Bronchial epithelial cell (primary cell): ENCODE measurements around the gene VPS45. TPM values are rescaled to one million over a fixed set of nuclear protein-coding genes. Genes with fewer than 3 reads are reported as not detected.
"Not testable (repeated sequence)": the region's sequence is repeated elsewhere in the genome, so short reads cannot be mapped to it uniquely, and the experiment has no call there.

ENCODE experiments used
- DNase-seq: peaks from one replicate; pipeline ENCODE4 v3.0.0-alpha.2; 2010; ENCODE audit warnings: low read depth
- FAIRE-seq: peaks from 2 replicates; lab custom pipeline; 2011; peaks lifted over from hg19 to GRCh38; lab: Jason Lieb, UNC
- H3K27me3 ChIP-seq: 2 replicates; pipeline ENCODE4 v1.5.1; 2011; ENCODE audit warnings: low read length; ENCODE audit not compliant: control insufficient read depth, insufficient read depth
- H3K36me3 ChIP-seq: 2 replicates; pipeline ENCODE4 v1.5.1; 2011; ENCODE audit warnings: low read length; ENCODE audit not compliant: control insufficient read depth, insufficient read depth
- H3K4me3 ChIP-seq: 2 replicates; pipeline ENCODE4 v1.5.1; 2011; ENCODE audit warnings: mild to moderate bottlenecking, low read depth, low read length, control low read depth
- total RNA-seq: library from RNA; depleted of rRNA; stranded (reverse); fragments of >200 nt; gene quantifications from 2 replicates; pipeline ENCODE4 v1.2.1, GENCODE V29; 2014
- TF ChIP-seq, protein P1 (sequence below): IDR thresholded peaks from 2 replicates; pipeline ENCODE4 v1.5.1; 2011; ENCODE audit warnings: mild to moderate bottlenecking, moderate library complexity, low read length, control low read depth, inconsistent platforms; ENCODE audit not compliant: insufficient read depth, severe bottlenecking

Gene VPS45
- total RNA-seq, 1 donor from 2014 or later, result 21.6 TPM

DNA sequence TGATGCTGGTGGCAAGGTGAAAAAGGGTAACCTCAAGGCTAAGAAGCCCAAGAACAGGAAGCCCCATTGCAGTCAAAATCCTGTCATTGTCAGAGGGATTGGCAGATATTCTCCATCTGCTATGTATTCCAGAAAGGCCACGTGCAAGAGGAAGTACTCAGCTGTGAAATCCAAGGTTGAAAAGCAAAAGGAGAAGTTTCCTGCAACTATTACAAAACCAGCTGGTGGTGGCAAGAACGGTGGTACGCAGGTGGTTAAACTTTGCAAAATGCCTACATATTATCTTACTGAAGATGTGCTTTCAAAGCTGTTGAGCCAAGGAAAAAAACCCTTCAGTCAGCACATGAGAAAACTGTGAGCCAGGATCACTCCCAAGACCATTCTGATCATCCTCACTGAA lies 13.7 kb upstream of the VPS45 start:
- no peaks in the 10 kb centered on the region for H3K36me3 ChIP-seq
- H3K27me3 ChIP-seq, result no peaks in the 10 kb centered on the region
- DNase-seq (no peak), FAIRE-seq (no peak)
- no peak overlapping the region for H3K4me3 ChIP-seq
- TF ChIP-seq, protein P1, sequence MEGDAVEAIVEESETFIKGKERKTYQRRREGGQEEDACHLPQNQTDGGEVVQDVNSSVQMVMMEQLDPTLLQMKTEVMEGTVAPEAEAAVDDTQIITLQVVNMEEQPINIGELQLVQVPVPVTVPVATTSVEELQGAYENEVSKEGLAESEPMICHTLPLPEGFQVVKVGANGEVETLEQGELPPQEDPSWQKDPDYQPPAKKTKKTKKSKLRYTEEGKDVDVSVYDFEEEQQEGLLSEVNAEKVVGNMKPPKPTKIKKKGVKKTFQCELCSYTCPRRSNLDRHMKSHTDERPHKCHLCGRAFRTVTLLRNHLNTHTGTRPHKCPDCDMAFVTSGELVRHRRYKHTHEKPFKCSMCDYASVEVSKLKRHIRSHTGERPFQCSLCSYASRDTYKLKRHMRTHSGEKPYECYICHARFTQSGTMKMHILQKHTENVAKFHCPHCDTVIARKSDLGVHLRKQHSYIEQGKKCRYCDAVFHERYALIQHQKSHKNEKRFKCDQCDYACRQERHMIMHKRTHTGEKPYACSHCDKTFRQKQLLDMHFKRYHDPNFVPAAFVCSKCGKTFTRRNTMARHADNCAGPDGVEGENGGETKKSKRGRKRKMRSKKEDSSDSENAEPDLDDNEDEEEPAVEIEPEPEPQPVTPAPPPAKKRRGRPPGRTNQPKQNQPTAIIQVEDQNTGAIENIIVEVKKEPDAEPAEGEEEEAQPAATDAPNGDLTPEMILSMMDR, result no peak

DNA sequence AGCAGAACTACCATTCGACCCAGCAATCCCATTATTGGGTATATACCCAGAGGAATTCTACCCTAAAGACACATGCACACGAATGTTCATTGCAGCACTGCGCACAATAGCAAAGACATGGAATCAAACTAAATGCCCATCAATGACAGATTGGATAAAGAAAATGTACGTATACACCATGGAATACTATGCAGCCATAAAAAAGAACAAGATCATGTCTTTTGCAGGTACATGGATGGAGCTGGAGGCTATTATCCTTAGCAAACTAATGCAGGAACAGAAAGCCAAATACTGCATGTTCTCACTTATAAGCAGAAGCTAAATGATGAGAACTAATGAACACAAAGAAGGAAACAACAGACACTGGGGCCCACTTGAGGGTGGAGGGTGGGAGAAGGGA lies 12.1 kb upstream of the VPS45 start:
- H3K36me3 ChIP-seq, H3K4me3 ChIP-seq, FAIRE-seq, H3K27me3 ChIP-seq, DNase-seq: not testable (repeated sequence)

DNA sequence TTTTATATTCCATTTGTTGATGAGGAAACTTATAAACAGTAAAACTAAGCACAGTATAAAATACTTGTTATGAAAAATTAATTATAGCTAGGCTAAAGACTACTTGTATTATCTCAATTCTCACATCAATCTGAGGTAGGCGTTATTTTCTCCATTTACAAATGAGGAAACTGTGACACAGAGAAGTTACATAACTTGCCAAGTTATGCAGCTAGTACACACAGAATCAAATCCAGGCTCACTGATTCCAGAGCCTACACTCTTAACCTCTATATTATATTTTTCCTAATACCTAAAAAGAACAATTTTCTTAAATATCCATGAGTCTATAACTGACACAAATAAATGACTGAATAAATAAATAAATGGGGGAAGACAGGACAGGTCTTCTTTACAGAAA lies 11.2 kb upstream of the VPS45 start:
- DNase-seq, result no peak
- Histone ChIP-seq H3K36me3 (no peaks in the 10 kb centered on the region), H3K4me3 (no peak overlapping the region), H3K27me3 (no peaks in the 10 kb centered on the region)
- TF ChIP-seq, protein P1, result no peak
- no peak for FAIRE-seq

DNA sequence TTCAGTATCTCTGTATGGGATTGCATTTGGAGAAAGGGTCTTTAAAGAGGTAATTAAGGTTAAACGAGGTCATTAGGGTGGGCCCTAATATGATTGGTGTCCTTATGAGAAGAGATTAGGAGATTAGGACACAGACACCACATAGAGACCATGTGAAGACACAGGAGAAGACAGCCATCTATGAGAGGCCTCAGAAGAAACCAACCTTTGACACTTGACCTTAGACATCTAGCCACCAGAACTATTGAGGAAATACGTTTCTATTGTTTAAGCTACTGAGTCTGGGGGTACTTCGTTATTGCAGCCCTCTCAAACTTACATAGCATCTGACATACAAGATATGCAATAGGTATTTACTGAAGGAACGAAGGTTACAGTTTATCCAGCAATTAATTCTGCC lies 7.3 kb upstream of the VPS45 start:
- DNase-seq (no peak), FAIRE-seq (no peak)
- H3K27me3 ChIP-seq, result no peaks in the 10 kb centered on the region
- no peaks in the 10 kb centered on the region for H3K36me3 ChIP-seq
- TF ChIP-seq, protein P1, result no peak
- no peak overlapping the region for H3K4me3 ChIP-seq

DNA sequence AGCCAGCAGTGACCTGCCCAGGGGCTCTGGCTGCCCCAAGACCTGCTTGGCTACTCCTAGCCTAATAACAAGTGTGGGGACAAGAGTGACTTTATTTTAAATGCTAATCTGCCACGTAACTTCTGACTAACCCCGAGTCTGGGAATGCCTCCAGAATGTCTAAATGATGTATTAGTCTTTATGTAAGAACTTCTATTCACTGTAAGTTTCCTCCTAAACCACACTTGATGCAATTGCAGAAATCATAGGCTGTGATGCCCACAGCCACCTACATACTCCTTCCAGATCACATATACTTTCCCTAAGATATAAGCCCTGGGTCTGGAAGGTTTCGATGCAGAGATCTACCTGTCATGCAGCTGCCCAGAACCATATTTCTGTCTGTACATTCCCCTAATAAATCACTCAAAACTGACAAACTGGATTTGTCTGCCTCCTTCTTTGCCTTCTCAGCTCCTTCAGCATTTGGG lies 5.9 kb upstream of the VPS45 start:
- DNase-seq, result peak; percentile 43
- Histone ChIP-seq H3K27me3 (no peaks in the 10 kb centered on the region), H3K4me3 (no peak overlapping the region), H3K36me3 (no peaks in the 10 kb centered on the region)
- no peak for FAIRE-seq
- TF ChIP-seq, protein P1, result no peak

DNA sequence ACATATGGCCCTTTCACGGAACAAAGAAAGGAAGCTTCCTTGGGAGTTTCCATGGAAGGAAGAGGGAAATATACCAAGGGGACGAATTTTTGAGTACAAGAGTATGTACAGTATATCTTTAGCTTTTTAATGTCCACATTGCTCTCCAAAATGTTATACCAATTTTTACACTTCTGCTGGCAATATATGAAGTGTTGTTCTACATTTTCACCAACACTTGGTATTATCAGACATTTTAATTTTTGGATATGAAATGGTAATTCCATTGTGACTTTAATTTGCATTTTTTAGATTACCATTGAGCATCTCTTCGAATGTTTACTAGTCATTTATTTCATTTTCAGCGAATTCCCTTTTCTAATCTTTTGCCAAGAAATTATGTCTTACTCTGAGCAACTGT lies 5.5 kb upstream of the VPS45 start:
- no peak for FAIRE-seq
- Histone ChIP-seq H3K27me3 (no peaks in the 10 kb centered on the region), H3K4me3 (no peak overlapping the region), H3K36me3 (no peaks in the 10 kb centered on the region)
- TF ChIP-seq, protein P1, result no peak
- DNase-seq, result no peak
